HG02642 (cell line): ENCODE results near the gene MACF1.
"Not testable (repeated sequence)": the region's sequence is repeated elsewhere in the genome, so short reads cannot be mapped to it uniquely, and the experiment has no call there.

Experiments
- ATAC-seq: cut with Tn5 transposase; IDR thresholded peaks from one replicate; pipeline ENCODE4 v1.9.1; 2021; ENCODE audit warnings: mild to moderate bottlenecking; ENCODE audit not compliant: unreplicated experiment, poor library complexity

Gene MACF1

GRCh38 chr1:39522661-39523567 lies 318.4 kb downstream of the MACF1 start:
- no peak for ATAC-seq

- no peak for ATAC-seq
These were observed 319.7 kb downstream of the MACF1 start for GRCh38 chr1:39524171-39524570.

- ATAC-seq, result no peak
These were observed 320.3 kb downstream of the MACF1 start for GRCh38 chr1:39524591-39525365.

GRCh38 chr1:39525366-39526165 lies 321.1 kb downstream of the MACF1 start:
- peak; percentile 89 for ATAC-seq

DNA sequence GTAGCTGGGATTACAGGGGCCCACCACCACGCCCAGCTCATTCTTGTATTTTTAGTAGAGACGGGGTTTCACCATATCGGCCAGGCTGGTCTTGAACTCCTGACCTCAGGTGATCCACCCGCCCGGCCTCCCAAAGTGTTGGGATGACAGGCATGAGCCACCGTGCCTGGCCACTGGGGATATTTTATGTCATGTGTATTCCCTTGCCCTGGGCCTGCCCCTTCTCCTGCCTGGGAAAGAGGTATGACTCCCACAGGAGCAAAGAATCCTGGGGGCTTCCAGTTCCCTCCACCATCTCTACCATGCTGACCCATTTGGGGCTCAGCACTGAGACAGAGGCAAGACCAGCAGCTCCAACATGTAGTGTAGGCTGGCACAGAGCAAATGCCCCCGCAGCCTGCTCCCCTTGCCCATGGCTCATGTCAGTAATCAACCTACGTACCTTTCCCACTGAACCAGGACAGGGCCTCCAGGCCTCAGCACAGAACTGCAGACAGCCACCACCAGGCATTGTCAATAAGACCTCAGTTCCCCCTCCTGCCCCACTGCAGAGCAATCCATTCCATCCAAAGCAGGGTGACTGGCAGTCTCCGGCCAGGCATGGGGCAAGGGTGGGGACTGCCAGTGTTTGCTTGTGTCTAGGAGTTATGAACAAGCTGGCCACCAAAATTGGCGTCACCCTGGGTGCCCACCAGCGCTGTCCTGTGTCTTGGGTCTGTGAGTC lies 322.1 kb downstream of the MACF1 start:
- ATAC-seq, result no peak

DNA sequence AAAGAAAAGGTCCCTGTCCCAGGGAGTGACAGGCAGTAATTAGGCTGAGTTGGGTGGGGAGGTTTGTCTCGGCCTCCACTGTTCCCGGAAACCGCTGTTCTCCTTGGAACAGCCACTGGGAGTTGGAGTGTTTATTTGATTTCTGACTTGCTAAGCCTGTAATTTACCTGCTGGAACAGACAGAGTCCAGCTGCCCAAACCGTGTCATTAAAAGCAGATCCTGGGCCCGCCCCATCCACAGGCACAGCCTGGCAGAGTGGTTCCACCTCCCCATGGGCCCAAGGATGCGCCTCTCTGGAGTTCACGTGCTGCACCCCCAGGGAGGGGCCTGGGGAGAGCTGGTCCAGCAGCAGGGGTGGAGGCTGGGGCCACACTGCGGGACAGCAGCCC lies 322.7 kb downstream of the MACF1 start:
- not testable (repeated sequence) for ATAC-seq

GRCh38 chr1:39528082-39528481 lies 323.6 kb downstream of the MACF1 start:
- ATAC-seq, result no peak

DNA sequence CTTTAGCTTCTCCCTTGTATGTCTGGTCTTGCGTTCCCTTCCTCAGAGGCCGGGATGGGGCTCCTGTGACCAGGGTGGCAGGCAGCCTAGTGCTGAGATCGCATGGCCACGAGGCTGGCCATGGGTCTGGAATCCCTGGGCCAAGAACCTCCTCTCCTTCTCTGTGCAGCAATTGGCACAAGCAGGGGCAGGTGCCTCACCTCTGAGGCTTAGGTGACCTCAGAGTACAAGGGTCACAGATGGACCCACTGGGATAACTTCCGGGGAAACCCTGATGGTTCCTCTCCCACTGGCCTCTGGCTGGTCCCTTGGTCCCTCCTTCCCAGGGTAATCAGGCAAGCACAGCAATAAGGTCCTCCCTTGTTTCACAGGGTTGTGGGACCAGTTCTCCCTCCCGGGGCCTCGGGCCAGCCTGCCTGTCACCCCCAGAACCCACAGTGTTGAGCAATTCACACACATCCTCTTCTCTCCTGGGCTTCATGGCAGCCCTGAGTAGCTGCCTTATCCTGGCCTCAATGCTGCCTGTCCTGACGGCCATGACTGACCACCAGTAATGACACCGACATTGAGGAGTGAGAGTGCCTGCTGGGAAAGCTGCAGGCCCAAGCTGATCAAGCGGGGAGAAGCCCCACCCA lies 325.5 kb downstream of the MACF1 start:
- ATAC-seq, result no peak

DNA sequence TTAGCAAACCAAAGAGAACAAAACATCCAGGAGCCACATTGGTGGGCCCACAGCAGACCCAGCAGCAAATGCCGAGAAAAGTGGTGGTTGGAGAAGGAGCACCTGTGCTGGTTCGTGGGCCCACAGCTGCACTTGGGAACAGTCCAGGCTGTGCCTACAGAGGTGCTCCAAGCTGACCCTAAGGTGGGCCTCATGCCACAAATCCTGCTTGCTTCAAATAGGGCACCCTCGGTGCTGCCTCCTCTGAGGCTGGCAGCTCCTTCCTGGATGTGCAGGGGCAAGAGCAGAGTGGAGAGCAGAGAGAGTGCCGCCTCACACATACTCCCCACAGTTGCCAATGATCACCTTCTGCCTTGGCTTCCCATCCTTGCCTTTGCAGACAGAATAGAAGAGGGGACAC lies 327.0 kb downstream of the MACF1 start:
- no peak for ATAC-seq

GRCh38 chr1:39533442-39533841 lies 328.9 kb downstream of the MACF1 start:
- no peak for ATAC-seq
